Effector memory CD4-positive, alpha-beta T cell (primary cell): ENCODE measurements around the gene KRTAP5-10.
"Not testable (repeated sequence)": the region's sequence is repeated elsewhere in the genome, so short reads cannot be mapped to it uniquely, and the experiment has no call there.

Experiments used
- DNase-seq, 3 donors: peaks; one replicate each; pipeline ENCODE4 v3.0.0-alpha.2; 2020
- H3K27ac ChIP-seq: 2 replicates; pipeline ENCODE4 v1.7.0; 2013; ENCODE audit warnings: mild to moderate bottlenecking, low read length, moderate library complexity; ENCODE audit not compliant: insufficient read depth, poor library complexity, severe bottlenecking
- H3K27me3 ChIP-seq: replicated peaks from 2 replicates; pipeline ENCODE4 v1.7.0; 2013; ENCODE audit warnings: mild to moderate bottlenecking, low read length; ENCODE audit not compliant: insufficient read depth, control insufficient read depth, poor library complexity, severe bottlenecking
- H3K36me3 ChIP-seq: 2 replicates; pipeline ENCODE4 v1.7.0; 2013; ENCODE audit warnings: mild to moderate bottlenecking, low read length, moderate library complexity; ENCODE audit not compliant: control insufficient read depth, insufficient read depth
- H3K4me1 ChIP-seq: 2 replicates; pipeline ENCODE4 v1.7.0; 2013; ENCODE audit warnings: low read length, mild to moderate bottlenecking; ENCODE audit not compliant: control insufficient read depth, insufficient read depth, poor library complexity, severe bottlenecking
- H3K4me3 ChIP-seq: 2 replicates; pipeline ENCODE4 v1.7.0; 2013; ENCODE audit warnings: low read length, low read depth, mild to moderate bottlenecking; ENCODE audit not compliant: insufficient read depth, poor library complexity, severe bottlenecking
- H3K9me3 ChIP-seq: 2 replicates; pipeline ENCODE4 v1.7.0; 2013; ENCODE audit warnings: mild to moderate bottlenecking, low read length, moderate library complexity; ENCODE audit not compliant: control insufficient read depth

The KRTAP5-10 gene

DNA sequence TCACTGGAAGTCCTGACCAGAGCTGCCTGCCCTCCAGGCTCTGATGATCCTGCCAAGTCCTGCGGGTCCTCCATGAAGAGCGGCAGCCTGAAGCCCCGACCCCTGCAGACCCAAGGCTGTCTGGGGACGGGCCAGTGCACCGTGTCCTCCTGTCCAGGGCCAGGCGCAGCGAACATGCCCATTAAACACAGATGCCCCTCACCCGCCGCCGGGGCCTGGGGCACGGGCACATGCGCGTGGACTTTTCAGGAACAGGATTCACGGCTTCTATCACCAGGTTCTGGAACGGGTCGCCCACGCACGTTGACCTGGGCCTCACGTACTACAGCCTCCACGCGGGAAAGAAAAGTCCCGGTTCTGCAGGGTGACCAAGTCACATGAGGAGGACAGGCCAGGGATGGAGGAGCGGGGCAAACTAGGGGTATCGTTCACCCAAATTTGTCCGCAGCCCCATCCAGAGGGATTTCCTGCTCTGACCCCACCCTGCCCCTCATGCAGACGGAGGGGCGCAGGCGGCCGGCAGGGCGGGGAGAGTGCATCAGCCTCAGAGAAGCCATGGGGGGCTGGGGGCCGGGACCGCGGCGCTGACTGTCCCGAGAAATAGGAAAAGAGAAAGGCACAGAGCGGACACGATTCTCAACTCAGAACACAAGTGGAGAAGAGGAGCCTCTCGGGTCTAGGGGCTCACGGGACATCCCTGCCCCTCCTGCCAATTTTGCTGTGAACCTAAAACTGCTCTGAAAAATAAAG, 5.9 kb downstream of the KRTAP5-10 start:
- DNase-seq, H3K4me3 ChIP-seq, H3K36me3 ChIP-seq: not testable (repeated sequence)

DNA sequence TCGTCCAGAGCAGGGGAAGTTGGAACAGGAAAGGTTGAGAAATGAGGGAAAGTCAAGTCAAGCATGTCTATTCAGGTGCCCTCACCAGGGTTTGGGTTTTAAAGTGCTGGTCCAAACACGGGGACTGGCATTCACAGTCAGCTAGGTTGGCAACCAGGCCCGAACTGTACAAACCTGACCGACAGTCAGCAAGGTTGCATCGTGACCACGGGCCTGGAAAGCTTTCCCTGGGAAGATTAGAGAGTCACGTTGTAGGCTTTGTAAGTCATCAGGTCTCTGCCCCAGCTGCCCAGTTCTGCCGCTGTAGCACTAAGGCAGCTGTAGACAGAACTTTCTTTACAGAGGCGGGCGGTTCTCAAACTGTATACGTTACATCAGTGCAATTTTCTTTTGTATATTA, 7.4 kb downstream of the KRTAP5-10 start:
- H3K27me3 ChIP-seq = no peaks in the 10 kb centered on the region
- no peaks in the 10 kb centered on the region for H3K36me3 ChIP-seq
- no peak for DNase-seq
- no peaks in the 10 kb centered on the region for H3K4me1 ChIP-seq
- no peak overlapping the region for H3K4me3 ChIP-seq
- H3K27ac ChIP-seq = no peak overlapping the region
- H3K9me3 ChIP-seq = no peaks in the 10 kb centered on the region

More for the DNA sequence above, 5.9 kb downstream of the KRTAP5-10 start:
- H3K4me1 ChIP-seq, H3K27ac ChIP-seq, H3K27me3 ChIP-seq, H3K9me3 ChIP-seq: not testable (repeated sequence)

DNA sequence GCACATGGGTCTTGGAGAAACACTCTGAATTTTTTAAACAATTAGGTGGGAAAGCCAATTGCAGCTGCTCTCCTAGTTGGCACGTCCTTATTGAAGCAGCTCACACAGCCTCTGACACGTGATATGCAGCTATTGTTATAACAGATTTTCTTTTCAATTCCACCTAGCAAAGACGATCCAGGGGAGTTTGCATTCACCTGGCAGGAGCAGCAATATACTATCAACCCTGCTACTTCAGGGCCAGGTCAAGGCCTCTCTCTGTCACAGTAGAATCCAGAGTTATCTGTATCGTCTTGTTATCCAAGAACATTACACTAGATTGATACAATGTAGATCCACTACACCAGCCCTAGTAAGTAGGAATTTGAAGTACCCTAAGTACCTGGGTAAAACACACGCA, 9.1 kb downstream of the KRTAP5-10 start:
- H3K4me1 ChIP-seq = no peaks in the 10 kb centered on the region
- no peaks in the 10 kb centered on the region for H3K27me3 ChIP-seq
- DNase-seq = no peak
- H3K9me3 ChIP-seq = no peaks in the 10 kb centered on the region
- H3K36me3 ChIP-seq = no peaks in the 10 kb centered on the region
- H3K4me3 ChIP-seq = no peak overlapping the region
- H3K27ac ChIP-seq = no peak overlapping the region

DNA sequence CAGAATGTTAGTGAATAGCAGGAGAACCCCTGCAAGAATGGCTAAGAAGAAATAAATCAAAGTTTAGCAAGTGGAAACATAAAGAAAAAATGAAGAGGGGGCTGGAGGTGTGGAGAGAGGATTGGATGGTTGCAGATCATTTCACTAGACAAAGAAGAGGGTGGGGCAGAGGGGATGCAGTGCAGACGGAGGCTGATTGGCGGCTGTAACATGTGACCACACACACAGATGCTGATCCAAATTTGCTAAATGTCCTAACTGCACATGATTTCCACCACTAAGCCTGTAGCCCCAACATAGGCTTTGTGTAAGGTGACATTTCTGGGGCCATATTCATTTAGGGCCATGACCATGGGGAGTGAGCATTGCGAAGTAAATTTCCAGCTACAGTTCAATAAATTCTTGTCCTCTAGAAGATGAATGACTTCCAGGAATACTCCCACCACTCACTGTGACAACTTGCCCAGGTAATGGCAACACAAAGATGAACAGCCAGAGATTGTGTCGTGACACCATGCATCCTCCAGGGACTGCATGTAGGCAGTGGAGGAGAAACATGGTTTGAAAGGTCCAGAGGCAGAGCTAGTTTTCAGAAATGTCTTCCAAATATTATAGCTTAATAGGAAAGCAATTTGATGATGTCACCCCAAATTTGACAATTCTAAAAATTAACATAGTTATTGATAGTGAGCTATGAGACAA, 10.5 kb downstream of the KRTAP5-10 start:
- no peak for DNase-seq
- no peaks in the 10 kb centered on the region for H3K4me1 ChIP-seq
- no peak overlapping the region for H3K27ac ChIP-seq
- no peak overlapping the region for H3K4me3 ChIP-seq
- no peaks in the 10 kb centered on the region for H3K9me3 ChIP-seq
- no peaks in the 10 kb centered on the region for H3K27me3 ChIP-seq
- no peaks in the 10 kb centered on the region for H3K36me3 ChIP-seq

DNA sequence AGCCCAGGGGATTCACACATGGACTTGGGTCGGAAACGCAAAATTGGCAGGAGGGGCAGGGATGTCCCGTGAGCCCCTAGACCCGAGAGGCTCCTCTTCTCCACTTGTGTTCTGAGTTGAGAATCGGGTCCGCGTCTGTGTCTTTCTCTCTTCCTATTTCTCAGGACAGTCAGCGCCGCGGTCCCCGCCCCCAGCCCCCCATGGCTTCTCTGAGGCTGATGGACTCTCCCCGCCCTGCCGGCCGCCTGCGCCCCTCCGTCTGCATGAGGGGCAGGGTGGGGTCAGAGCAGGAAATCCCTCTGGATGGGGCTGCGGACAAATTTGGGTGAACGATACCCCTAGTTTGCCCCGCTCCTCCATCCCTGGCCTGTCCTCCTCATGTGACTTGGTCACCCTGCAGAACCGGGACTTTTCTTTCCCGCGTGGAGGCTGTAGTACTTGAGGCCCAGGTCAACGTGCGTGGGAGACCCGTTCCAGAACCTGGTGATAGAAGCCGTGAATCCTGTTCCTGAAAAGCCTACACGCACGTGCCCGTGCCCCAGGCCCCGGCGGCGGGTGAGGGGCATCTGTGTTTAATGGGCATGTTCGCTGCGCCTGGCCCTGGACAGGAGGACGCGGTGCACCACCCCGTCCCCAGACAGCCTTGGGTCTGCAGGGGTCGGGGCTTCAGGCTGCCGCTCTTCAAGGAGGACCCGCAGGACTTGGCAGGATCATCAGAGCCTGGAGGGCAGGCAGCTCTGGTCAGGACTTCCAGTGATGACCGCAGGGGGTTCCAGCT, 11.5 kb downstream of the KRTAP5-10 start:
- not testable (repeated sequence) for H3K36me3 ChIP-seq, DNase-seq, H3K9me3 ChIP-seq, H3K27ac ChIP-seq, H3K27me3 ChIP-seq, H3K4me1 ChIP-seq, H3K4me3 ChIP-seq

DNA sequence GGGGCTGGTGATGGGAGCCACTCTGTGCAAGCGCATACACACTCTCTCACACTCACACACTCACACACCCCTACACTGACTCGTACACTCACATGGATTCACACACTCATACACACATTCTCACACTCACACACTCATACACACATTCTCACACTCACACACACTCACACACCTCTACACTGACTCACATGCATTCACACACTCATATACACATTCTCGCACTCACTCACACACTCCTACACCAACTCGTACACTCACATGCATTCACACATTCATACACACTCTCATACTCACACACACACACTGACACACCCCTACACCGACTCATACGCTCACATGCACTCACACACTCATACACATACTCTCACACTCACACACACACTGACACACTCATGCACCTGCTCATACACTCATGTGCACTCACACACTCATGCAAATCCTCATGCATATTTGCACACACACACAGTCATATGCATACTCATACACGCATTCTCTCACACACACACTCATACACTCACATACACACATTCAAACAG, 12.2 kb downstream of the KRTAP5-10 start:
- Histone ChIP-seq H3K9me3 (no peaks in the 10 kb centered on the region), H3K4me1 (no peaks in the 10 kb centered on the region), H3K36me3 (no peaks in the 10 kb centered on the region), H3K27ac (no peak overlapping the region), H3K27me3 (no peaks in the 10 kb centered on the region), H3K4me3 (no peak overlapping the region)
- no peak for DNase-seq

DNA sequence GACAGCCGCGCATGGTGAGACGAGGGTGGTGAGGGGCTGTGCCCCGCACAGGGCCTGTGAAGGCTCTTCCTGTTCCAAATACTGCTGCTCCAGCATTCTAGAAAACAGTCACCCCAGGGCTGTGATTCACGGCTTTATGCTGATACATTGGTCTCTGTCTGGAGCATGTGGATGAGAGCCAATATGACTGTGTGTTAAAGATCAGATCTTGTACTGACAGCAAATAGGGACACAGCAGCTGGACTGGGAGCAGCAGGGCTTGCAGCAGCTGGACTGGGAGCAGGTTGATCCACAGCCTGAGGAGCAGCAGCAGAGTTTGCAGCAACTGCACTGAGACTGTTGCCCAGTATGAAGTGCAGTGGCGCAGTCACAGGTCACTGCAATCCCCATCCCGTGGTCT, 14.2 kb downstream of the KRTAP5-10 start:
- not testable (repeated sequence) for H3K4me3 ChIP-seq, H3K4me1 ChIP-seq, DNase-seq, H3K9me3 ChIP-seq, H3K27ac ChIP-seq, H3K27me3 ChIP-seq, H3K36me3 ChIP-seq

DNA sequence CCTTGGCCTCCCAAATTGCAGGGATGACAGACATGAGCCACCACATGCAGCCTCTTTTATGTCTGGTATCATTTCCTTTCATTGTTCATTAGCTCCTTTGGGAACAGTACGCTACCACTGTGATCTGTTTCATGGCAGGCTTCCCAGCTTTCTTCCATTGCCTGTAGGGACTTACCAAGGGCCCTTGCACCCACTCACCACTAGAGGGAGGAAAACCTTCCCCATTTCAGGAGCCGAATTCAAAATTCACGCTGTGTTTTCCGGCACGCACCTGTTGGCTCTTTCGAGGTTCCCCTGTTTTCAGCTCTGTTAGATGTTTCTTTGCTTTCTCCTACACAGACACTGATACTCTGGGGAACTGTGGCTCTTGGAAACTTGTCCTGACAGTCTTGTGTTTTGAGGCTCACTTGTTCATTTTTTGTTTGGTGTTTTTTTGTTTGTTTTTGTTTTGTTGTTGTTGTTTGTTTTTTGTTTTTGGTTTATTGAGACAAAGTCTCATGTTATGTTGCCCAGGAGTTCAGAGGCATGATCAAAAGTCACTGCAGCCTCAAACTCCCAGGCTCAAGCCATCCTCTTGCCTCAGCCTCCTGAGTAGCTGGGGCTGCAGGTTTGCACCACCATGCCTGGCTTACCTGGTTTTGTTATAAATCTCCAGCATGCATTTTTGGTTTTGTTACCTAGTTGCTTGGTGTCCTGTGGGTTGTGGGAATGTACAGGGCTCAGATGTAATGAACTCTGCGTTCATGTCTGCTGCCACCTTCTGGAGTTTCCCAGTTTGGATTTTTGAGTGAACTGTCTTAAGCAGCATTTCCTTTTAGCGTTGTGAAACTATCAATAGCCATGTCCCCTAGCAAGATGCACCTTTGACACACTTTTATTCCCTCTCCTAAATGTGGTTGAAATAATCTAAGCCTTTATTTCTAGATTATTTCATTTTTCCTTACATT, 15.0 kb downstream of the KRTAP5-10 start:
- no peak overlapping the region for H3K4me3 ChIP-seq
- H3K4me1 ChIP-seq = no peaks in the 10 kb centered on the region
- H3K27ac ChIP-seq = no peak overlapping the region
- DNase-seq = no peak
- H3K36me3 ChIP-seq = no peaks in the 10 kb centered on the region
- no peaks in the 10 kb centered on the region for H3K27me3 ChIP-seq
- no peaks in the 10 kb centered on the region for H3K9me3 ChIP-seq

DNA sequence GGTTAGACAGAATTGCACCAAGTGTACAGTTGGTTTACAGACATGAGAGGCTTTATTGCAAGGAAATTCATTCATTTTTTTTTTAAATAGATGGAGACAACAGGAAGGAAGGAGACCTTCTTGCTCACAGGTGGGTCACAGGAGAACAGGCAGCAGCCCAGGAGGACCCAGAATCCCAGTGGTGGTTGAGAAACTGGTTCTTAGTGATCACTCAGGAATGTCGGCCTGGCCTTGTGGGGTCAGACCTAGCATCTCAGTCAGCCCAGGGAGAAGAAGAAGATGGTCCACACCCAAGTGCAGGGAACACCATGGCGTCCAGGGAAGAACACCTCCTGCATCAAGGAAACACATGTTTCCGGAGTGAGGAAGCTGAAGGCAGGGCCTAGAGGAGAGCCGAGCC, 16.5 kb downstream of the KRTAP5-10 start:
- no peak overlapping the region for H3K27ac ChIP-seq
- DNase-seq = no peak
- H3K36me3 ChIP-seq = no peaks in the 10 kb centered on the region
- H3K9me3 ChIP-seq = no peaks in the 10 kb centered on the region
- no peaks in the 10 kb centered on the region for H3K27me3 ChIP-seq
- H3K4me1 ChIP-seq = no peaks in the 10 kb centered on the region
- H3K4me3 ChIP-seq = no peak overlapping the region
